Large intestine (tissue), 3 donors: ENCODE results near the gene PRKACG. TPM values are rescaled to one million over a fixed set of nuclear protein-coding genes. Genes with fewer than 3 reads are reported as not detected.

Experiments
- DNase-seq, 2 donors: peaks; one replicate each; pipeline versions ENCODE4 v3.0.0 to v3.0.0-alpha.2; 2013
- H3K27ac ChIP-seq: one replicate; pipeline ENCODE4 v1.5.1; 2013; ENCODE audit warnings: low read length
- H3K27me3 ChIP-seq: 2 replicates; pipeline ENCODE4 v1.6.1; 2013; ENCODE audit warnings: low read length; ENCODE audit not compliant: control insufficient read depth, insufficient read depth
- H3K36me3 ChIP-seq: 2 replicates; pipeline ENCODE4 v1.6.1; 2013; ENCODE audit warnings: low read length; ENCODE audit not compliant: control insufficient read depth, insufficient read depth
- H3K4me1 ChIP-seq: one replicate; pipeline ENCODE4 v1.6.1; 2013; ENCODE audit warnings: low read length; ENCODE audit not compliant: control insufficient read depth, insufficient read depth
- H3K4me3 ChIP-seq: one replicate; pipeline ENCODE4 v1.5.1; 2013; ENCODE audit warnings: low read length
- H3K9me3 ChIP-seq: one replicate; pipeline ENCODE4 v1.6.1; 2013; ENCODE audit warnings: mild to moderate bottlenecking, low read depth, low read length, moderate library complexity; ENCODE audit not compliant: control insufficient read depth
- WGBS: methylation state at CpG from one replicate; pipeline ENCODE4 v1.1.5; 2013; ENCODE audit warnings: low lambda C conversion rate; ENCODE audit not compliant: insufficient coverage; 5-methylcytosine and 5-hydroxymethylcytosine counted together
- polyA plus RNA-seq: library from polyadenylated mRNA; unstranded; fragments of 120-200 nt; gene quantifications from one replicate; pipeline ENCODE4 v1.2.1, GENCODE V29; 2013

Gene PRKACG
- polyA plus RNA-seq, 1 donor: 0.04 TPM

DNA sequence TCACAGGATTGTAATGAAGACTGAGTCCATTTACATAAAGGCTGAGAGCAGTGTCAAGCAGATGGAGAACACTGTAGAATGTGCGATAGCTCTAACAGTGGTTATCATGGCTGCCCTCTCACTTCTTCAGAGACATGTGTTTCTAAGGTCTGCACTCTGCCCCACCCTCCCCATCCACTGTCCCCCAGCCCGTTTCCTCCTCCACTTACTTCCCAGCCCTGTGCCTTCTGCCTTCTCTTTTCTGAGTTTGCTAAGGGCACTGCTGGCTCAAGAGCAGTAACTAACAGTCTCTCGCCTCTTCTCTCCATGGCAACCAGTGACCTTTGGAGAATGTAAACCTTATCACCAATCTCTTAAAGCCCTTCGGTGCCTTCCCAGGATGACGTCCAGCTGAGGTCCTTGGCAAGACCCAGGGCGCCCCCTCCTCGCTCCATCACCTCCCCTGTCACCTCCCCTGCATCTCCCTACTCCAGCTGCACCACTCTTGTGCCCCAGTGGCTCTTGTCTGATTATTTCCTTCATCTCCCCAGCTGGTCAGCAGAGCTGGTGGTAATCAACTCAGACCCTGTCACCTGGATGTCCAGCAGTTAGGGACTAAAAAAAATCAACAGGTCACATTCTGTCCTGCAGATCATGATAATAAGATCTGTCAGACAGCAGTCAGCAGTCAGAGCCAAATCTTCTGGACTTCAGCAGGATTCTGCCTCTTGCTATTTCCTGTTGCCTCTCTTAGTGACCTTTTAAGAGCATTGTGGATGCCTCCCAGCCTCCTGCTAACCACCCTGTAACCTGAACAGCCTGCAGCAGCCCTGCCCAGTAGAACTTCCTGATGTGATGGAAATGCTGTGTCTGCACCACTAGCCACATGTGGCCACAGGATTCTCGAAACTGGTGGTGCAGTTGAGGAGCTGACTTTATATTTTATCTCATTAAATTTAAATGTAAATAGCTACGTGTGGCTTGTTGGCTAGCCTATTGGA, 30.6 kb upstream of the PRKACG start:
- Histone ChIP-seq H3K27me3 (no peaks in the 10 kb centered on the region), H3K9me3 (no peaks in the 10 kb centered on the region), H3K36me3 (peaks cover 19% of the 10 kb centered on the region), H3K4me1 (no peaks in the 10 kb centered on the region), H3K4me3 (no peak overlapping the region), H3K27ac (no peak overlapping the region)
- WGBS: 51% methylated on average over 2 of the region's 9 CpGs
- DNase-seq: no peak

DNA sequence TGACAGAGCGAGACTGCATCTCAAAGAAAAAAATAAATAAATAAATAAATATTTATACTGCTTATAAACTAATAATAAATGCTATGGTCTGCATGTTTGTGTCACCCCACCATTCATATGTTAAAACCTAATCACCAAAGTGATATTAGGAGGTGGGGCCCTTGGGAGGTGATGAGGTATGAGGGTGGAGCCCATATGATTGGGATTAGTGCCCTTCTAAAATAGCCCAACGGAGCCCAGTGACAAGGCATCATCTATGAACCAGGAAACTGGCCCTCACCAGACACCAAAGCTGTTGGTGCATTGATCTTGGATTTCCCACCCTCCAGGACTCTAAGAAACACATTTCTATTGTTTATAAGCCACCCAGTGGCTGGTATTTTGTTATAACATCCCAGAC, 26.7 kb upstream of the PRKACG start:
- Histone ChIP-seq H3K27me3 (no peaks in the 10 kb centered on the region), H3K36me3 (no peaks in the 10 kb centered on the region), H3K4me1 (peaks cover 5% of the 10 kb centered on the region), H3K4me3 (no peak overlapping the region), H3K27ac (no peak overlapping the region), H3K9me3 (no peaks in the 10 kb centered on the region)
- no peak for DNase-seq
- no CpG with 5 or more reads among the region's 2 CpGs for WGBS

GRCh38 chr9:69036799-69037198, 22.9 kb upstream of the PRKACG start:
- WGBS: 50% methylated on average over 2 of the region's 10 CpGs
- peaks cover 8% of the 10 kb centered on the region for H3K4me1 ChIP-seq
- H3K4me3 ChIP-seq: peak overlapping the region; percentile 69
- H3K27ac ChIP-seq: no peak overlapping the region
- no peaks in the 10 kb centered on the region for H3K27me3 ChIP-seq
- DNase-seq: peak in 1 of 2 donors; percentile 16
- H3K9me3 ChIP-seq: no peaks in the 10 kb centered on the region
- H3K36me3 ChIP-seq: no peaks in the 10 kb centered on the region

- WGBS: no CpG with 5 or more reads among the region's 14 CpGs
- peaks cover 8% of the 10 kb centered on the region for H3K4me1 ChIP-seq
- no peaks in the 10 kb centered on the region for H3K36me3 ChIP-seq
- H3K27ac ChIP-seq: peak overlapping the region; percentile 44
- peak overlapping the region; percentile 69 for H3K4me3 ChIP-seq
- no peaks in the 10 kb centered on the region for H3K27me3 ChIP-seq
- no peak for DNase-seq
- no peaks in the 10 kb centered on the region for H3K9me3 ChIP-seq
Measured at GRCh38 chr9:69036309-69036708, 22.4 kb upstream of the PRKACG start.

- DNase-seq: peak; percentile 81 to 90
- H3K4me3 ChIP-seq: peak within 1 kb of the TSS; percentile 69
- H3K9me3 ChIP-seq: no peaks in the 10 kb centered on the region
- WGBS: no CpG with 5 or more reads among the region's 75 CpGs
- no peaks in the 10 kb centered on the region for H3K36me3 ChIP-seq
- H3K27me3 ChIP-seq: no peaks in the 10 kb centered on the region
- H3K27ac ChIP-seq: peak within 1 kb of the TSS; percentile 44
- H3K4me1 ChIP-seq: peaks cover 8% of the 10 kb centered on the region
Measured at GRCh38 chr9:69035438-69036308, 21.8 kb upstream of the PRKACG start, which contains the start of gene FXN. Gene FXN, plus strand, starts transcription at chr9:69035752. Its CDS starts 31 bp downstream, at chr9:69035783.

DNA sequence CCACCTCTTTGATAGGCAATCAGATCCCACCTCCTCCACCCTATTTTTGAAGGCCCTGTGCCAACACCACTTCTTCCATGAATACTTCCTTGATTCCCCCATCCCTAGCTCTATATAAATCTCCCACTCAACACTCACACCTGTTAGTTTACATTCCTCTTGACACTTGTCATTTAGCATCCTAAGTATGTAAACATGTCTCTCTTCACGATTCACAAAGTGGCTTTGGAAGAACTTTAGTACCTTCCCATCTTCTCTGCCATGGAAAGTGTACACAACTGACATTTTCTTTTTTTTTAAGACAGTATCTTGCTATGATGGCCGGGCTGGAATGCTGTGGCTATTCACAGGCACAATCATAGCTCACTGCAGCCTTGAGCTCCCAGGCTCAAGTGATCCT, 20.2 kb upstream of the PRKACG start:
- Histone ChIP-seq H3K4me3 (no peak overlapping the region), H3K27me3 (no peaks in the 10 kb centered on the region), H3K36me3 (no peaks in the 10 kb centered on the region), H3K4me1 (peaks cover 8% of the 10 kb centered on the region), H3K27ac (no peak overlapping the region), H3K9me3 (no peaks in the 10 kb centered on the region)
- no CpG with 5 or more reads among the region's 2 CpGs for WGBS
- no peak for DNase-seq

DNA sequence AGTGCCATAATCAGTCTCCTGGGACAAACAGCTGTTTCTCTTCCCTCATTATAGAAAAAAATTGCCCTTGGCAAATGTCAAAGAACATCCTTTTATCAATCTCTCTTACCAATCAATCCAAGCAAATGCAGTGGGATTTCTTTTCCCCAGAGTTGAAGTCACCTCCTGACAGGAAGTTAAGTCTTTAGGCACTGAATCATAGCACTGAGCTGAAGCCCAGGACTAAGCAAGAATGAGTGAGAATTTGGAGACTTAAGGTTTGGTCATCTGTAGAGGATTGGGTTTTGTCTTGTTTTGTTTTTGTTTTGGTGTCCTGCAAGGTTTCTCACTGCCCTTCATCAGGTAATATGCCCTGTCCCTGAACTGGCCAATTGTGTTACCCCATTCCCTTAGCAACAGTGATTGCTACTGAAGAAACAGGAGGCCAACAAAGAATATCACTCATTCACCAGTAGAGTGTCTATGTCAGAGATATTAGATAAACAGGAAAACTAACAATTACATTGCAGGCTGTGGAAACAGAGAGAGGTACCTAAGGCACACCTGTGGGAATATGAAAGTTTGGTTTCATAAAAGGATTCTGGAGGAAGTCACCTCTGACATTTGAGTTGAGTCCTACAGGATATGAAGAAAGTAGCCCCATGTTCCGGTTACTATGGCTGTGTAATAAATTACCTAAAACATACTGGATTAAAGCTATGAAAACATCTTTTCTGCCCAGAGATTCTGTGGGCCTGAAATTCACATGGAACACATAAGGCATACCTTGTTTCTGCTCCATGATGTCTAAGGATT, 17.1 kb upstream of the PRKACG start:
- Histone ChIP-seq H3K27ac (no peak overlapping the region), H3K27me3 (no peaks in the 10 kb centered on the region), H3K9me3 (no peaks in the 10 kb centered on the region), H3K36me3 (no peaks in the 10 kb centered on the region), H3K4me3 (no peak overlapping the region), H3K4me1 (peaks cover 3% of the 10 kb centered on the region)
- no peak for DNase-seq
- WGBS: no CpG with 5 or more reads among the region's 1 CpG

DNA sequence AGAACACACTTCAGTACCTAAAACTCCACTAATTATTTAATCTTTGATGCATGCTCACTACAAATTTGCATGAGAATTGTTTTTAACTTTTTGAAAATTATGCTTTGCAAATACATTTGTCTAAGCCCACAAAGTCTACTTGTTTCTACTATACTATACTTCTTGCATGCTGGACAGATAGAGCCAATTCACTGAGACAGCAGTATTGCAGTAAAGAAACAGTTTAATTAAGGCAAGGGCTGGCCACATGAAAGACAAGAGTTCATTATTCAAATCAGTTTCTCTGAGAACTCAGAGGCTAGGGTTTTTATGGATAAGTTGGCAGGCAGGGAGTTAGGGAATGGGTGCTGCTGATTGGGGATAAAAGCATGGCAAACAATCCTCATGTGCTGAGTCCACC, 15.6 kb upstream of the PRKACG start:
- no peaks in the 10 kb centered on the region for H3K9me3 ChIP-seq
- H3K4me1 ChIP-seq: no peaks in the 10 kb centered on the region
- no peaks in the 10 kb centered on the region for H3K27me3 ChIP-seq
- no peak overlapping the region for H3K4me3 ChIP-seq
- no peak for DNase-seq
- H3K27ac ChIP-seq: no peak overlapping the region
- no peaks in the 10 kb centered on the region for H3K36me3 ChIP-seq

DNA sequence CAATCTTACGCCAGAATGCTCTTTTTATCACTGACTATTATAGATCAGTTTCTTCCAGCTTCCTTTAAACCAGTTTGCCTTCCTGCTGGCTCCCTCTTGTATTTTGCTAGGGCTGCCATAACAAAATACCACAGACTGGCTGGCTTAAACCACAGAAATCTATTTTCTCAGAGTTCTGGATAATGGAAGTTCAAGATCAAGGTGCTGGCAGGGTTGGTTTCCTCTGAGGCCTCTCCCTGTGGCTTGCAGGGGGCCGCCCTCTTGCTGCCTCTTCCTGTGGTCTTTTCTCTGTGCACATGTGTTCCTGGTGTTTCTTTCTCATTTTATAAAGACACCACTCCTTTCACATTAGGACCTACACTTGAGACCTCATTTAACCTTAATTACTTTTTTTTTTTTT, 14.8 kb upstream of the PRKACG start:
- no peak overlapping the region for H3K4me3 ChIP-seq
- no peaks in the 10 kb centered on the region for H3K36me3 ChIP-seq
- 100% methylated on average over 1 of the region's 2 CpGs for WGBS
- H3K4me1 ChIP-seq: no peaks in the 10 kb centered on the region
- no peak for DNase-seq
- no peak overlapping the region for H3K27ac ChIP-seq
- H3K9me3 ChIP-seq: no peaks in the 10 kb centered on the region
- no peaks in the 10 kb centered on the region for H3K27me3 ChIP-seq
